ENCODE results near the gene CCBE1. TPM values are rescaled to one million over a fixed set of nuclear protein-coding genes. Genes with fewer than 3 reads are reported as not detected.

Gene CCBE1
- total RNA-seq, 4 donors from 2014 or later, result 0.18 to 2.8 (median 1.6) TPM

DNA sequence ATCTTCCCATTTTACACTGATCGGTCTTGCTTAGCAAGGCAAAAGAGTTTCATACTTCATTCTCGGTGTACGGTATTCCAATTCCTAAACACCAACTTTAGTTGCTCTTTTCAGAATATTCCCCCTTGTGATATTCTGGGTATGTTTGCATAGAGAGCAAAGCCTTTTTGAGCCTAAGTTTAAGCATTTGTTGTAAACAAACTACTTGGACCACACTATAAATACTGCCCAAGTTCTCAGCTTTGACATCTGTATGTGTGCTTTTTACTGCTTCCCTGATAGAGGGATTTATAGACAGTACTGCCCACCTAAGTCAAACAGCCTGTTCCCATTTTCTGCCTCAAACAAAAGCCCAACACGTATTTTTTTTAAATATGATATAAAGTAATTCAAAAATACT lies 36.9 kb downstream of the CCBE1 start:
- H3K36me3 ChIP-seq, result no peaks in the 10 kb centered on the region
- H3K9me3 ChIP-seq, result no peaks in the 10 kb centered on the region
- TF ChIP-seq POLR2A (IDR thresholded peaks at IDR 0.05), result no peak
- TF ChIP-seq, protein P1, sequence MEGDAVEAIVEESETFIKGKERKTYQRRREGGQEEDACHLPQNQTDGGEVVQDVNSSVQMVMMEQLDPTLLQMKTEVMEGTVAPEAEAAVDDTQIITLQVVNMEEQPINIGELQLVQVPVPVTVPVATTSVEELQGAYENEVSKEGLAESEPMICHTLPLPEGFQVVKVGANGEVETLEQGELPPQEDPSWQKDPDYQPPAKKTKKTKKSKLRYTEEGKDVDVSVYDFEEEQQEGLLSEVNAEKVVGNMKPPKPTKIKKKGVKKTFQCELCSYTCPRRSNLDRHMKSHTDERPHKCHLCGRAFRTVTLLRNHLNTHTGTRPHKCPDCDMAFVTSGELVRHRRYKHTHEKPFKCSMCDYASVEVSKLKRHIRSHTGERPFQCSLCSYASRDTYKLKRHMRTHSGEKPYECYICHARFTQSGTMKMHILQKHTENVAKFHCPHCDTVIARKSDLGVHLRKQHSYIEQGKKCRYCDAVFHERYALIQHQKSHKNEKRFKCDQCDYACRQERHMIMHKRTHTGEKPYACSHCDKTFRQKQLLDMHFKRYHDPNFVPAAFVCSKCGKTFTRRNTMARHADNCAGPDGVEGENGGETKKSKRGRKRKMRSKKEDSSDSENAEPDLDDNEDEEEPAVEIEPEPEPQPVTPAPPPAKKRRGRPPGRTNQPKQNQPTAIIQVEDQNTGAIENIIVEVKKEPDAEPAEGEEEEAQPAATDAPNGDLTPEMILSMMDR (IDR thresholded peaks at IDR 0.05), result no peak
- H3K27ac ChIP-seq, result peak overlapping the region in 1 of 4 donors; percentile 50
- peaks cover 0 to 8% (median 0%) of the 10 kb centered on the region in 4 donors for H3K4me1 ChIP-seq
- no peak overlapping the region for H3K4me3 ChIP-seq
- DNase-seq, result no peak
- H3K27me3 ChIP-seq, result no peaks in the 10 kb centered on the region

DNA sequence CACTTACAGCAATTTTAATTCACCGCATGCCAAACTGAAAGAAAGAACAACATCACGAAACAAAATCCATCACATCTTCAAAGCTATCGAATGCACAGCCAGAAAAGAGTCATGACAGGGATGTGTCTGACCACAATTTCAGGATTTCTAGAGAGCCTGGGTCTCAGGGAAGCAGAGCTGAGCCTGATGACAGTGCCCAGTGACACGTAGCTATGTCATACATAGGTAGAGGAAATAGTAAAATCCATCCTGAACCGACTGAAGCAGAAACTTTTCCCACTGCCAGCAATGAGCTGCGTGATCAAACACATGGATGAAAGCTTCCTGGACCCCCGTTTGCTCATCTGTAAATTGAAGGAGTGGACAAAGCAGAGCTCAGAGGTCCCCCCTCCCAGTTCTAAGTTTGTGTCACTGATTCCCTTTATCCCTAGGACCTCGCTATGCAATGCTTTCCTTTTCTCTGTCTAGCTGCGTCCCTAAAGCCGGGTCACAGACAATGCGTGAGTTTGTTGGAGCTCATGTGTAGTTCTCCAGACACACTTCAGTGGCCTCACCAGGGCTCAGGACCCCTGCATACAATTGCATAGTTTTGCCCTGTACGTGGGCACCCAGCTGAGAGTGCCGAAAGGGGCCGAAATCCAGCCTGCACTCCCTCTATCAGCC lies 37.6 kb downstream of the CCBE1 start:
- no peaks in the 10 kb centered on the region for H3K36me3 ChIP-seq
- peak overlapping the region in 2 of 4 donors; percentile 2 to 9 for H3K4me3 ChIP-seq
- TF ChIP-seq POLR2A (IDR thresholded peaks at IDR 0.05), result no peak
- TF ChIP-seq, protein P1 (IDR thresholded peaks at IDR 0.05), result no peak
- H3K9me3 ChIP-seq, result no peaks in the 10 kb centered on the region
- no peak for DNase-seq
- H3K4me1 ChIP-seq, result peaks cover 0 to 2% (median 0%) of the 10 kb centered on the region in 4 donors
- H3K27ac ChIP-seq, result peak overlapping the region in 2 of 4 donors; percentile 4 to 50
- H3K27me3 ChIP-seq, result no peaks in the 10 kb centered on the region

DNA sequence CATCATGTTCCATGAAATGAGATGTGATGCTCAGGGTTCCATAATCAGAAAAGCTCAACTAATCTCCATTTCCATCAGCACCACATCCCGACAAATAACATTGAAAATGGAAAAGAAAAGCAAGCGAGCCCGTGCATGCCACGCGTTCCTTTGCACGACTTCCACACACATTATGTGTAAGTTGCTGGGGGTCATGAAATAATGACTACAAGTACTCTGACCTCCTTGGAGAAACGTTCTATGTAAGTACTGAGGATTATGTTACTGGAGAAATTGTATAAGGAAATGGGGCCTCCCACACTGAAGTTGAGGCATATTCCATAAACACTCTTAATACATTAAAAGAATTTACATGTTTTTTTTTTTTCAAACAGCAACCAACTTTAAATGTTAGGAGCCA lies 38.3 kb downstream of the CCBE1 start:
- Histone ChIP-seq H3K27me3 (no peaks in the 10 kb centered on the region), H3K4me3 (no peak overlapping the region), H3K4me1 (no peaks in the 10 kb centered on the region), H3K36me3 (no peaks in the 10 kb centered on the region), H3K9me3 (no peaks in the 10 kb centered on the region), H3K27ac (no peak overlapping the region)
- DNase-seq, result no peak
- no peak for TF ChIP-seq POLR2A (IDR thresholded peaks at IDR 0.05)
- TF ChIP-seq, protein P1 (IDR thresholded peaks at IDR 0.05), result no peak

DNA sequence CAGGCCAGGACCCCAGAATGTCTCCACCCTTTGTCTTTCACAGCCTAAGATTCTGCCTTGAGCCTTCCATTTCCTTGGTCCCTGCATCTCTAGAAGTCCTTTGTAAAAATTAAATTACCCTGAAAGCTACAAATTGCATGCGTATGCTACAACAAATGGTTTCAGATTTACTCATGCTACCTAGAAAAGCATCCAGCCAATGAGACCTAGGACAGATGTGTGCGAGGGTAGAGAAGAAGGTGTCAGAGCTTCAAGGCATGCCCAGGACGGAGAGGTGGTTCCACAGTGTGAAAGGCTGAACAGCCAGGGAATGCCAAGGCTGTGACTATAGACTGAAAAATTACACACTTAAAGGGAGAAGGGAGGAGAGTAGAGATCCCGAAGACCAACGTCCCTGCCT lies 40.2 kb downstream of the CCBE1 start:
- H3K4me3 ChIP-seq, result no peak overlapping the region
- TF ChIP-seq, protein P1 (IDR thresholded peaks at IDR 0.05), result no peak
- TF ChIP-seq POLR2A (IDR thresholded peaks at IDR 0.05), result no peak
- H3K4me1 ChIP-seq, result no peaks in the 10 kb centered on the region
- H3K36me3 ChIP-seq, result no peaks in the 10 kb centered on the region
- H3K27me3 ChIP-seq, result no peaks in the 10 kb centered on the region
- H3K9me3 ChIP-seq, result no peaks in the 10 kb centered on the region
- no peak overlapping the region for H3K27ac ChIP-seq
- DNase-seq, result no peak

DNA sequence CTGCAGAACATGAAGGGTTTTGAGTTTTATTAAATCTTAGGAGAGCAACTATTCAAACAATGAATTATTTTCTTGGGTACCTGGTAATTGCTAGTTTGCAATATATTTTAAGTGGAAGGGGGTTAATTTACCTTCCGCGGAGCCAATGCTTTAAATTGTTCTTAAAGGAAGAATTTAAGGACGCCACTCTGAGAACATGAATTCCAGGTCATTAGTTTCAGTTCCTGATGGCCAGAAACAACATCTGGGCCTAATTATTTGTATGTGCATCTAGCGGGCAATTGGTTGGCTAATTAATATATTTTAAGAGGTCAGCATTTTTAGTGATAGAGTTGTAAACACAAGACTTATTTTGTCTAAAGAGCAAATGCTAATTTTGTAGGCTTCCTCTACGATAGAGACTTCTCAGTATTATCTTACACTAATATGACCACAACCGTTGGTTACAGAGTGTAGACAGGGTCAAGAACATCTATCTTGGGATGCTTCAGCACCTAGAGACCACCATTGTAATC lies 40.8 kb downstream of the CCBE1 start:
- Histone ChIP-seq H3K4me3 (no peak overlapping the region), H3K27ac (no peak overlapping the region), H3K36me3 (no peaks in the 10 kb centered on the region), H3K9me3 (no peaks in the 10 kb centered on the region), H3K4me1 (no peaks in the 10 kb centered on the region), H3K27me3 (no peaks in the 10 kb centered on the region)
- DNase-seq, result no peak
- TF ChIP-seq, protein P1 (IDR thresholded peaks at IDR 0.05), result no peak
- TF ChIP-seq POLR2A (IDR thresholded peaks at IDR 0.05), result no peak
